SJCRH30 (cell line): ENCODE results near the gene UBE2Q2. TPM values are rescaled to one million over a fixed set of nuclear protein-coding genes. Genes with fewer than 3 reads are reported as not detected.
"Not testable (repeated sequence)": the region's sequence is repeated elsewhere in the genome, so short reads cannot be mapped to it uniquely, and the experiment has no call there.

Source experiments
- DNase-seq, 2 experiments: peaks; one replicate each; pipeline ENCODE4 v3.0.0-alpha.2; 2015 to 2020
- H3K27ac ChIP-seq: fragments of 250-450 bp; sonication (Bioruptor Pico); 2 replicates; pipeline ENCODE4 v1.5.1; 2020; ENCODE audit warnings: mild to moderate bottlenecking, moderate library complexity
- H3K27me3 ChIP-seq: fragments of 250-450 bp; sonication (Bioruptor Pico); 2 replicates; pipeline ENCODE4 v1.5.1; 2020; ENCODE audit warnings: mild to moderate bottlenecking, moderate library complexity
- H3K36me3 ChIP-seq: fragments of 250-450 bp; sonication (Bioruptor Pico); 2 replicates; pipeline ENCODE4 v1.5.1; 2020; ENCODE audit warnings: mild to moderate bottlenecking, moderate library complexity
- H3K4me1 ChIP-seq: fragments of 250-450 bp; sonication (Bioruptor Pico); 2 replicates; pipeline ENCODE4 v1.5.1; 2020; ENCODE audit warnings: mild to moderate bottlenecking, moderate library complexity
- H3K4me3 ChIP-seq: fragments of 250-450 bp; sonication (Bioruptor Pico); 2 replicates; pipeline ENCODE4 v1.5.1; 2020; ENCODE audit warnings: mild to moderate bottlenecking, moderate library complexity
- H3K9me3 ChIP-seq: fragments of 250-450 bp; sonication (Bioruptor Pico); replicated peaks from 2 replicates; pipeline ENCODE4 v1.5.1; 2020; ENCODE audit warnings: mild to moderate bottlenecking, moderate library complexity
- total RNA-seq: library from RNA; depleted of rRNA; stranded (reverse); fragments of >200 nt; shearing (Covaris generic); gene quantifications from 2 replicates; pipeline ENCODE4 v1.2.3, GENCODE V29; 2014

Gene UBE2Q2
- total RNA-seq, 1 experiment from 2014 or later, result 31.5 TPM

- H3K4me3 ChIP-seq, H3K27me3 ChIP-seq, H3K27ac ChIP-seq, H3K9me3 ChIP-seq, DNase-seq, H3K4me1 ChIP-seq: not testable (repeated sequence)
- H3K36me3 ChIP-seq, result peaks cover 33% of the 10 kb centered on the region
Observed at GRCh38 chr15:75910355-75910754, 67.1 kb downstream of the UBE2Q2 start.

GRCh38 chr15:75916978-75917377 lies 73.7 kb downstream of the UBE2Q2 start:
- H3K36me3 ChIP-seq, result peaks cover 31% of the 10 kb centered on the region
- H3K9me3 ChIP-seq, result no peaks in the 10 kb centered on the region

GRCh38 chr15:75918135-75918534 lies 74.9 kb downstream of the UBE2Q2 start:
- Histone ChIP-seq H3K36me3 (peaks cover 26% of the 10 kb centered on the region), H3K4me3 (no peak overlapping the region), H3K27me3 (no peaks in the 10 kb centered on the region), H3K4me1 (no peaks in the 10 kb centered on the region), H3K9me3 (no peaks in the 10 kb centered on the region), H3K27ac (no peak overlapping the region)
- DNase-seq, result no peak

More at GRCh38 chr15:75916978-75917377, 73.7 kb downstream of the UBE2Q2 start:
- Histone ChIP-seq H3K27me3 (no peaks in the 10 kb centered on the region), H3K4me1 (no peaks in the 10 kb centered on the region), H3K27ac (no peak overlapping the region), H3K4me3 (no peak overlapping the region)
- no peak for DNase-seq

- DNase-seq, result no peak
- H3K27me3 ChIP-seq, result no peaks in the 10 kb centered on the region
- no peak overlapping the region for H3K4me3 ChIP-seq
- no peaks in the 10 kb centered on the region for H3K4me1 ChIP-seq
- H3K36me3 ChIP-seq, result peaks cover 21% of the 10 kb centered on the region
- H3K9me3 ChIP-seq, result no peaks in the 10 kb centered on the region
- no peak overlapping the region for H3K27ac ChIP-seq
Observed at GRCh38 chr15:75920079-75920478, 76.8 kb downstream of the UBE2Q2 start.

- Histone ChIP-seq H3K4me1 (no peaks in the 10 kb centered on the region), H3K36me3 (peaks cover 13% of the 10 kb centered on the region), H3K27me3 (no peaks in the 10 kb centered on the region), H3K4me3 (no peak overlapping the region), H3K9me3 (no peaks in the 10 kb centered on the region), H3K27ac (no peak overlapping the region)
- peak; percentile 36 to 55 for DNase-seq
Observed at GRCh38 chr15:75921732-75922703, 78.8 kb downstream of the UBE2Q2 start.

GRCh38 chr15:75923756-75924155 lies 80.5 kb downstream of the UBE2Q2 start:
- H3K9me3 ChIP-seq, result no peaks in the 10 kb centered on the region
- no peak overlapping the region for H3K27ac ChIP-seq
- no peak overlapping the region for H3K4me3 ChIP-seq
- no peaks in the 10 kb centered on the region for H3K4me1 ChIP-seq
- H3K27me3 ChIP-seq, result no peaks in the 10 kb centered on the region
- no peak for DNase-seq
- peaks cover 3% of the 10 kb centered on the region; the same call in 1 of the 2 replicates for H3K36me3 ChIP-seq

GRCh38 chr15:75924576-75924975 lies 81.3 kb downstream of the UBE2Q2 start:
- Histone ChIP-seq H3K36me3 (peaks cover 3% of the 10 kb centered on the region; the same call in 1 of the 2 replicates), H3K9me3 (no peaks in the 10 kb centered on the region), H3K4me1 (no peaks in the 10 kb centered on the region), H3K27ac (no peak overlapping the region), H3K27me3 (no peaks in the 10 kb centered on the region), H3K4me3 (no peak overlapping the region)
- no peak for DNase-seq

- Histone ChIP-seq H3K27me3 (no peaks in the 10 kb centered on the region), H3K9me3 (no peaks in the 10 kb centered on the region)
- no peak for DNase-seq
Observed at GRCh38 chr15:75925440-75925839, 82.2 kb downstream of the UBE2Q2 start.

GRCh38 chr15:75926931-75927330 lies 83.7 kb downstream of the UBE2Q2 start:
- Histone ChIP-seq H3K36me3 (peaks cover 27% of the 10 kb centered on the region), H3K27me3 (no peaks in the 10 kb centered on the region)

More at GRCh38 chr15:75925440-75925839, 82.2 kb downstream of the UBE2Q2 start:
- Histone ChIP-seq H3K36me3 (peaks cover 12% of the 10 kb centered on the region), H3K27ac (no peak overlapping the region), H3K4me3 (no peak overlapping the region), H3K4me1 (no peaks in the 10 kb centered on the region)

GRCh38 chr15:75927601-75928000 lies 84.4 kb downstream of the UBE2Q2 start:
- Histone ChIP-seq H3K4me3 (no peak overlapping the region), H3K36me3 (peaks cover 31% of the 10 kb centered on the region), H3K27ac (no peak overlapping the region), H3K4me1 (no peaks in the 10 kb centered on the region), H3K27me3 (no peaks in the 10 kb centered on the region), H3K9me3 (no peaks in the 10 kb centered on the region)
- DNase-seq, result no peak

More at GRCh38 chr15:75926931-75927330, 83.7 kb downstream of the UBE2Q2 start:
- Histone ChIP-seq H3K4me1 (no peaks in the 10 kb centered on the region), H3K27ac (no peak overlapping the region), H3K4me3 (no peak overlapping the region), H3K9me3 (no peaks in the 10 kb centered on the region)
- DNase-seq, result no peak

GRCh38 chr15:75928680-75929608 lies 85.7 kb downstream of the UBE2Q2 start:
- no peaks in the 10 kb centered on the region for H3K4me1 ChIP-seq
- DNase-seq, result peak in 1 of 2 experiments; percentile 15
- no peaks in the 10 kb centered on the region for H3K9me3 ChIP-seq
- no peaks in the 10 kb centered on the region for H3K27me3 ChIP-seq
- no peak overlapping the region for H3K4me3 ChIP-seq
- peaks cover 41% of the 10 kb centered on the region for H3K36me3 ChIP-seq
- no peak overlapping the region for H3K27ac ChIP-seq

GRCh38 chr15:75929799-75930565 lies 86.7 kb downstream of the UBE2Q2 start:
- Histone ChIP-seq H3K4me3 (no peak overlapping the region), H3K4me1 (no peaks in the 10 kb centered on the region), H3K9me3 (no peaks in the 10 kb centered on the region), H3K36me3 (peaks cover 48% of the 10 kb centered on the region), H3K27me3 (no peaks in the 10 kb centered on the region), H3K27ac (no peak overlapping the region)
- DNase-seq, result peak in 1 of 2 experiments; percentile 9

GRCh38 chr15:75930866-75931265 lies 87.6 kb downstream of the UBE2Q2 start:
- Histone ChIP-seq H3K4me3 (no peak overlapping the region), H3K4me1 (no peaks in the 10 kb centered on the region), H3K27ac (no peak overlapping the region), H3K36me3 (peaks cover 53% of the 10 kb centered on the region), H3K27me3 (no peaks in the 10 kb centered on the region), H3K9me3 (no peaks in the 10 kb centered on the region)
- DNase-seq, result no peak

- Histone ChIP-seq H3K9me3 (no peaks in the 10 kb centered on the region), H3K27me3 (no peaks in the 10 kb centered on the region), H3K27ac (no peak overlapping the region), H3K4me1 (no peaks in the 10 kb centered on the region), H3K4me3 (no peak overlapping the region), H3K36me3 (no peaks in the 10 kb centered on the region; the same call in 1 of the 2 replicates)
- DNase-seq, result no peak
Observed at GRCh38 chr15:75942464-75942863, 99.2 kb downstream of the UBE2Q2 start.
